Measurements from ENCODE around the gene RAB35.

DNA sequence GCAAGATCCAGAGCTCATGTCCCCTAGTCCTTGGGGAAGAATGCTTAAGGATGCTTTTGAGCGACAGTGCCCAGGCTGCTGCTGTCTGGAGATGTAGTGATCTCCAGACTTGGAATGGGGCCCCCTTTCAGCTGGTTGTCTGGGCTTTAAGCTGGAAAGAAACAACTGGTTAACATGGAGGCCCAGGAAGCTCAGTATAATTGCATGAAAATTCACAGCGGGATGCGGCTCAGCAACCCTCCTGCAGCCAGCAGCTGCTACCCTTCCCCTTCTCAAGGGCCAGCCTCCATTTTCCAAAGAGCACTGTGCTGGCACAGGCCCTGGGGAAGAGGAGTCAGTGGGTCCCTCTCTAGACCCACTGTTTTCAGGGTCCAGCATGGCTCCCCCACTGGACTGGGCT lies 26.3 kb downstream of the RAB35 start:
- TF ChIP-seq, protein P1, sequence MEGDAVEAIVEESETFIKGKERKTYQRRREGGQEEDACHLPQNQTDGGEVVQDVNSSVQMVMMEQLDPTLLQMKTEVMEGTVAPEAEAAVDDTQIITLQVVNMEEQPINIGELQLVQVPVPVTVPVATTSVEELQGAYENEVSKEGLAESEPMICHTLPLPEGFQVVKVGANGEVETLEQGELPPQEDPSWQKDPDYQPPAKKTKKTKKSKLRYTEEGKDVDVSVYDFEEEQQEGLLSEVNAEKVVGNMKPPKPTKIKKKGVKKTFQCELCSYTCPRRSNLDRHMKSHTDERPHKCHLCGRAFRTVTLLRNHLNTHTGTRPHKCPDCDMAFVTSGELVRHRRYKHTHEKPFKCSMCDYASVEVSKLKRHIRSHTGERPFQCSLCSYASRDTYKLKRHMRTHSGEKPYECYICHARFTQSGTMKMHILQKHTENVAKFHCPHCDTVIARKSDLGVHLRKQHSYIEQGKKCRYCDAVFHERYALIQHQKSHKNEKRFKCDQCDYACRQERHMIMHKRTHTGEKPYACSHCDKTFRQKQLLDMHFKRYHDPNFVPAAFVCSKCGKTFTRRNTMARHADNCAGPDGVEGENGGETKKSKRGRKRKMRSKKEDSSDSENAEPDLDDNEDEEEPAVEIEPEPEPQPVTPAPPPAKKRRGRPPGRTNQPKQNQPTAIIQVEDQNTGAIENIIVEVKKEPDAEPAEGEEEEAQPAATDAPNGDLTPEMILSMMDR (IDR thresholded peaks at IDR 0.05): no peak
- no peak for TF ChIP-seq POLR2A (IDR thresholded peaks at IDR 0.05)
